ENCODE results near the gene SETD3.

DNA sequence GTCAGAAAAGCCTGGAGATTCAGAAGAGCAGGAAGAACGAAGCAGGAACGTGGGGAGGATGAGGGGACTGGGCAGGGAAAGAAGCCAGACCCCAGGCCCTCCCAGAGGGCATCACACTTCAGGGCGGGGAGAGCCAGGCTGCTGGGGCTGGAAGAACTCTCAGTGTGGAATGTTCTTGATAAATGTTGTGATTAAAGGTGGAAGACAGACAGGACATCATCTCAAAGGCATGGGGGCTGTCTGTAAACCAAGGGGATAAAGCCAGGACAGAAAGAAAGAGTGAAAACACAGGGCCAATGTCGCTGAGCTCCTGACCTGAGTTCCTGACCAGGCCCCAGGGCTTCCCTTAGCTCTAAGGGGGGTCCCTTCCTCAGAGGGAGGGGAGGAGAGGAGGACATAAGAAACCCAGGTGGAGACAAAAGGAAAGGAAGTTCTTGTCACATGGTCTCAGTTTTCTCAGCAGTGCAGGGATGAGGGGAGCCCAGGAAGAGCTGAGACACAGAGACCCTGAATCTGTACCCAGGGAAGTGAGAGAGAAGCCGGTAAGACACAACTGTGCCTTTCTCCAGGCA is 56.3 kb downstream of the SETD3 start:
- no peak for TF ChIP-seq POLR2A (IDR thresholded peaks at IDR 0.05; ENCODE audit: low read depth, low read length)
- no peak for TF ChIP-seq PAX5 (IDR thresholded peaks at IDR 0.05; ENCODE audit: insufficient read depth, low read length, severe bottlenecking)
